Measurements from ENCODE around the gene TSHZ2.

DNA sequence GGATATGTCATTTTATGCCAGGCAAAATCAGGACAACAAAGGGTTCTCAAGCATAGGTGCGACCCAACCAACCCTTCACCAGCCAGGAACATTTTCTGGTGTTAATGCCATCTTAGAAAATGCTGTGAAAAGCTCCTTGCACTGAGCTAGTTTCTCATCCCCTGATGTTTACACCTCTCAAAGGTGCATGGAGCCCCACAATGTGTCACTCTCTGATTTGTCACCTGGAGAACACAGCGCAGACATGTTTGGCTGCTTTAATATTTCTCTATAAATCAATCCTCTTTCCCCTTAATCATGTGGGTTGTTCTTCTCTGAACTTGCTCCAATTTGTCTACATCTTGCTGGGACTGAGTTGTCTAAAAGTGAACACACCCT is 244.3 kb downstream of the TSHZ2 start:
- TF ChIP-seq CTCF (IDR thresholded peaks at IDR 0.05) (no peak), POLR2A (IDR thresholded peaks at IDR 0.05) (no peak)
